LNCAP (cell line): ENCODE measurements around the gene KIF13A.

Source experiments
- CTCF ChIP-seq: fragments of 450-650 bp; IDR thresholded peaks from 2 replicates; pipeline ENCODE4 v1.5.1; 2017; ENCODE audit warnings: mild to moderate bottlenecking

Gene KIF13A

GRCh38 chr6:17855381-17855780 lies 132.1 kb downstream of the KIF13A start:
- no peak for TF ChIP-seq CTCF

- no peak for TF ChIP-seq CTCF
Observed at GRCh38 chr6:17853533-17853932, 133.9 kb downstream of the KIF13A start.

- TF ChIP-seq CTCF, result no peak
Observed at GRCh38 chr6:17851720-17852161, 135.7 kb downstream of the KIF13A start.

GRCh38 chr6:17851001-17851719 lies 136.3 kb downstream of the KIF13A start:
- TF ChIP-seq CTCF, result no peak

GRCh38 chr6:17850281-17850680 lies 137.2 kb downstream of the KIF13A start:
- no peak for TF ChIP-seq CTCF

- no peak for TF ChIP-seq CTCF
Observed at GRCh38 chr6:17847203-17847760, 140.2 kb downstream of the KIF13A start.

GRCh38 chr6:17846762-17847161 lies 140.7 kb downstream of the KIF13A start:
- TF ChIP-seq CTCF, result no peak
